ENCODE measurements around the gene TRAPPC3L. TPM values are rescaled to one million over a fixed set of nuclear protein-coding genes. Genes with fewer than 3 reads are reported as not detected.

Gene TRAPPC3L
- total and polyA plus RNA-seq, 9 of the 15 experiments (the other 6 are each of a cell fraction or from before 2014, with no cell fraction given): not detected

- Histone ChIP-seq H3K4me2 (ENCODE audit: insufficient read depth, low read length) (peak overlapping the region; percentile 42), H3K27ac (ENCODE audit: extremely low read depth, low read depth, low read length) (peak overlapping the region; percentile 82), H3K4me1 (replicated peaks in 1 of 2; ENCODE audit: control insufficient read depth in 2 of 2, insufficient read depth in 2 of 2, low read length in 2 of 2) (peaks cover 0 to 11% of the 10 kb centered on the region in 2 experiments; a peak in 3 of 5 replicates), H3K27me3 (ENCODE audit: control insufficient read depth in 2 of 2, insufficient read depth in 2 of 2, low read length in 2 of 2) (no peaks in the 10 kb centered on the region), H2AFZ (ENCODE audit: low read depth, low read length) (peak overlapping the region; percentile 41), H3K4me3 (no peak overlapping the region), H3K9ac (ENCODE audit: insufficient read depth in 1 of 2, low read depth in 2 of 2, low read length in 2 of 2) (peak overlapping the region in 1 of 2 experiments; percentile 27; a peak in 2 of 4 replicates), H3K9me1 (ENCODE audit: control insufficient read depth, insufficient read depth, low read length) (no peaks in the 10 kb centered on the region), H3K9me3 (replicated peaks; ENCODE audit: control insufficient read depth, insufficient read depth, low read depth, low read length) (no peaks in the 10 kb centered on the region), H4K20me1 (replicated peaks; ENCODE audit: control insufficient read depth, insufficient read depth, low read length) (no peaks in the 10 kb centered on the region), H3K36me3 (ENCODE audit: control insufficient read depth, insufficient read depth, low read length) (no peaks in the 10 kb centered on the region), H3K79me2 (ENCODE audit: control insufficient read depth, insufficient read depth, low read length) (no peaks in the 10 kb centered on the region)
- DNase-seq (ENCODE audit: extremely low read depth in 1 of 4, low spot score in 3 of 4) (no peak), FAIRE-seq (no peak), ATAC-seq (peak; percentile 53)
- intact Hi-C loops (cut with micrococcal nuclease) (no loop called here), in situ Hi-C loops (cut with MboI) (no loop called here)
- BruUV-seq (replicated peaks): no TSS peak
- WGBS (ENCODE audit: insufficient coverage, low coverage, missing lambda C conversion rate): 23% methylated on average over 1 of the region's 1 CpG
- POLR2A ChIA-PET: interaction anchor here (0.9 to 1.5 kb wide), 3 partner anchors 14 to 22 kb away, joined by 3 to 5 read pairs (median 5); partner anchors contain the start of gene CALHM5
- CTCF ChIA-PET (ENCODE audit: low intra/inter-chr PET ratio): no interaction called here
- no peak for TF ChIP-seq E4F1 (CRISPR knock-in tag; IDR thresholded peaks at IDR 0.05; ENCODE audit: borderline replicate concordance)
- TF ChIP-seq, protein P1, sequence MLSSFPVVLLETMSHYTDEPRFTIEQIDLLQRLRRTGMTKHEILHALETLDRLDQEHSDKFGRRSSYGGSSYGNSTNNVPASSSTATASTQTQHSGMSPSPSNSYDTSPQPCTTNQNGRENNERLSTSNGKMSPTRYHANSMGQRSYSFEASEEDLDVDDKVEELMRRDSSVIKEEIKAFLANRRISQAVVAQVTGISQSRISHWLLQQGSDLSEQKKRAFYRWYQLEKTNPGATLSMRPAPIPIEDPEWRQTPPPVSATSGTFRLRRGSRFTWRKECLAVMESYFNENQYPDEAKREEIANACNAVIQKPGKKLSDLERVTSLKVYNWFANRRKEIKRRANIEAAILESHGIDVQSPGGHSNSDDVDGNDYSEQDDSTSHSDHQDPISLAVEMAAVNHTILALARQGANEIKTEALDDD (IDR thresholded peaks at IDR 0.05): peak; percentile 51; the same call in 1 of the 2 replicates
Measured at GRCh38 chr6:116491610-116492330, 53.7 kb downstream of the TRAPPC3L start.
